GM18520 (cell line): ENCODE data around the gene KCNJ18.
"Not testable (repeated sequence)": the region's sequence is repeated elsewhere in the genome, so short reads cannot be mapped to it uniquely, and the experiment has no call there.

Source experiments
- ATAC-seq: cut with Tn5 transposase; IDR thresholded peaks from one replicate; pipeline ENCODE4 v1.9.1; 2021; ENCODE audit not compliant: unreplicated experiment

KCNJ18 gene

GRCh38 chr17:21683897-21684296, 8.4 kb upstream of the KCNJ18 start:
- not testable (repeated sequence) for ATAC-seq

GRCh38 chr17:21684384-21684783, 7.9 kb upstream of the KCNJ18 start:
- ATAC-seq = not testable (repeated sequence)

GRCh38 chr17:21685061-21685795, 7.1 kb upstream of the KCNJ18 start:
- ATAC-seq = not testable (repeated sequence)

- no peak for ATAC-seq
Observed at GRCh38 chr17:21686165-21687015, 5.9 kb upstream of the KCNJ18 start.

GRCh38 chr17:21687136-21687953, 5.0 kb upstream of the KCNJ18 start:
- ATAC-seq = no peak

GRCh38 chr17:21688293-21688949, 3.9 kb upstream of the KCNJ18 start:
- ATAC-seq = no peak

GRCh38 chr17:21689604-21690003, 2.7 kb upstream of the KCNJ18 start:
- ATAC-seq = no peak

- ATAC-seq = not testable (repeated sequence)
Observed at GRCh38 chr17:21690811-21691210, 1.5 kb upstream of the KCNJ18 start.

- not testable (repeated sequence) for ATAC-seq
Observed at GRCh38 chr17:21691481-21691880, 842 bp upstream of the KCNJ18 start.

- not testable (repeated sequence) for ATAC-seq
Observed at GRCh38 chr17:21692704-21693065, 362 bp downstream of the KCNJ18 start.

- not testable (repeated sequence) for ATAC-seq
Observed at GRCh38 chr17:21693391-21693796, 1.1 kb downstream of the KCNJ18 start.

GRCh38 chr17:21693937-21694336, 1.6 kb downstream of the KCNJ18 start:
- ATAC-seq = not testable (repeated sequence)

- ATAC-seq = not testable (repeated sequence)
Observed at GRCh38 chr17:21696227-21696626, 3.9 kb downstream of the KCNJ18 start.

- ATAC-seq = not testable (repeated sequence)
Observed at GRCh38 chr17:21696842-21697507, 4.7 kb downstream of the KCNJ18 start.

GRCh38 chr17:21697508-21697860, 5.2 kb downstream of the KCNJ18 start:
- ATAC-seq = not testable (repeated sequence)

GRCh38 chr17:21698437-21699075, 6.2 kb downstream of the KCNJ18 start:
- not testable (repeated sequence) for ATAC-seq

GRCh38 chr17:21699124-21699523, 6.8 kb downstream of the KCNJ18 start:
- not testable (repeated sequence) for ATAC-seq

- ATAC-seq = not testable (repeated sequence)
Observed at GRCh38 chr17:21699573-21700236, 7.4 kb downstream of the KCNJ18 start.

- ATAC-seq = not testable (repeated sequence)
Observed at GRCh38 chr17:21701090-21701489, 8.8 kb downstream of the KCNJ18 start.
